OCI-LY1 (cell line): ENCODE measurements around the gene PCDH12.

Experiments
- CTCF ChIP-seq: fragments of 200-600 bp; sonication (generic), shearing (Covaris generic); IDR thresholded peaks from 2 replicates; pipeline ENCODE4 v1.5.1; 2017; ENCODE audit warnings: mild to moderate bottlenecking, antibody characterized with exemption, low read length, moderate library complexity, mixed read lengths
- EZH2 ChIP-seq: fragments of 200-600 bp; sonication (generic), shearing (Covaris generic); IDR thresholded peaks from 2 replicates; pipeline ENCODE4 v1.8.0; 2017; ENCODE audit warnings: borderline replicate concordance, mixed run types, mild to moderate bottlenecking, antibody characterized with exemption, low read length, moderate library complexity, mixed read lengths

GRCh38 chr5:141913560-141914198, 44.3 kb downstream of the PCDH12 start:
- TF ChIP-seq CTCF (no peak), EZH2 (no peak)
